Measurements from ENCODE around the gene GNG13. TPM values are rescaled to one million over a fixed set of nuclear protein-coding genes. Genes with fewer than 3 reads are reported as not detected.

Gene GNG13
- total and polyA plus RNA-seq, 12 donors, result not detected

DNA sequence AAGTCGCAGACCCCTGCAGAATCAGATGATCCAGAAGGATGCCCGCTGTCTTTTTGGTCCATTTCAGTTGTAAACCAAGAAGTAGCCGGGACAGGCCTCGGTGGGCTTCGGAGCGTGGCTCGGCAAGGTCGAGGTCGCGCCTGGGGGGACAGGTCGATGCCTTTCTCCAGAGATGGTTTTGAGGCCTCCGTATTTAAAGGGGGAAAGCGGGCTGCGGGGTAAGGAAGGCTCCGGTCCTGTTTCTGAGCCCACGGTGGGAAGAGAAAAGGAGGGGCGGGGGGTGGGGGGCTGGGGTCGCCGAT is 7.5 kb upstream of the GNG13 start:
- Histone ChIP-seq H3K4me3 (peak overlapping the region in 2 of 4 donors; percentile 79 to 82), H3K27ac (no peak overlapping the region), H3K27me3 (peaks cover 2% of the 10 kb centered on the region), H3K4me1 (replicated peaks in 1 of 2) (peaks cover 0 to 9% of the 10 kb centered on the region in 2 donors), H3K9me3 (replicated peaks in 1 of 3) (no peaks in the 10 kb centered on the region), H3K36me3 (replicated peaks in 1 of 2) (no peaks in the 10 kb centered on the region)
- DNase-seq, result no peak
- no peak for TF ChIP-seq POLR2A (IDR thresholded peaks at IDR 0.05)
- TF ChIP-seq CTCF (IDR thresholded peaks at IDR 0.05), result no peak
- intact Hi-C loops (cut with DNase I), result no loop called here
- WGBS, 4 donors, result 16 to 29% (median 23%) methylated on average over 8 to 19 of the region's 19 CpGs

GRCh38 chr16:807347-808084 is 7.0 kb upstream of the GNG13 start:
- peak; percentile 36 to 76 for TF ChIP-seq POLR2A (IDR thresholded peaks at IDR 0.05)
- TF ChIP-seq CTCF (IDR thresholded peaks at IDR 0.05), result no peak
- H3K36me3 ChIP-seq (replicated peaks in 1 of 2), result no peaks in the 10 kb centered on the region
- WGBS, 4 donors, result 4 to 30% (median 22%) methylated on average over 14 to 80 of the region's 80 CpGs
- no peaks in the 10 kb centered on the region for H3K9me3 ChIP-seq (replicated peaks in 1 of 3)
- intact Hi-C loops (cut with DNase I), result no loop called here
- peaks cover 0 to 9% of the 10 kb centered on the region in 2 donors for H3K4me1 ChIP-seq (replicated peaks in 1 of 2)
- peak overlapping the region in 3 of 4 donors; percentile 33 to 82 (median 79) for H3K4me3 ChIP-seq
- peak; percentile 92 to 96 (median 94) for DNase-seq
- peaks cover 2% of the 10 kb centered on the region for H3K27me3 ChIP-seq
- peak overlapping the region in 4 of 5 donors; percentile 79 to 87 (median 85) for H3K27ac ChIP-seq

- no peaks in the 10 kb centered on the region for H3K36me3 ChIP-seq (replicated peaks in 1 of 2)
- intact Hi-C loops (cut with DNase I), result no loop called here
- H3K4me3 ChIP-seq, result no peak overlapping the region
- H3K9me3 ChIP-seq (replicated peaks in 1 of 3), result no peaks in the 10 kb centered on the region
- peaks cover 20% of the 10 kb centered on the region for H3K27me3 ChIP-seq
- H3K4me1 ChIP-seq (replicated peaks in 1 of 2), result peaks cover 0 to 9% of the 10 kb centered on the region in 2 donors
- WGBS, 4 donors, result 83 to 95% (median 84%) methylated on average over 7 to 17 of the region's 17 CpGs
- no peak overlapping the region for H3K27ac ChIP-seq
- DNase-seq, result no peak
- no peak for TF ChIP-seq CTCF (IDR thresholded peaks at IDR 0.05)
- TF ChIP-seq POLR2A (IDR thresholded peaks at IDR 0.05), result no peak
Observed at GRCh38 chr16:805474-805873, 4.9 kb upstream of the GNG13 start.

GRCh38 chr16:804193-805048 is 3.9 kb upstream of the GNG13 start:
- intact Hi-C loops (cut with DNase I), result no loop called here
- Histone ChIP-seq H3K4me1 (replicated peaks in 1 of 2) (peaks cover 0 to 9% of the 10 kb centered on the region in 2 donors), H3K27me3 (peaks cover 30% of the 10 kb centered on the region), H3K36me3 (replicated peaks in 1 of 2) (no peaks in the 10 kb centered on the region), H3K27ac (no peak overlapping the region), H3K4me3 (no peak overlapping the region), H3K9me3 (replicated peaks in 1 of 3) (no peaks in the 10 kb centered on the region)
- 41 to 53% (median 48%) methylated on average over 24 to 33 of the region's 33 CpGs for WGBS, 4 donors
- DNase-seq, result no peak
- no peak for TF ChIP-seq POLR2A (IDR thresholded peaks at IDR 0.05)
- TF ChIP-seq CTCF (IDR thresholded peaks at IDR 0.05), result no peak

All from adrenal gland (tissue), 12 donors.